AG08395 (cell line): ENCODE results near the gene TPPP2.
"Not testable (repeated sequence)": the region's sequence is repeated elsewhere in the genome, so short reads cannot be mapped to it uniquely, and the experiment has no call there.

Experiments
- DNase-seq: peaks from one replicate; pipeline ENCODE4 v3.0.0; 2012; ENCODE audit warnings: mixed read lengths, low spot score

TPPP2 gene

DNA sequence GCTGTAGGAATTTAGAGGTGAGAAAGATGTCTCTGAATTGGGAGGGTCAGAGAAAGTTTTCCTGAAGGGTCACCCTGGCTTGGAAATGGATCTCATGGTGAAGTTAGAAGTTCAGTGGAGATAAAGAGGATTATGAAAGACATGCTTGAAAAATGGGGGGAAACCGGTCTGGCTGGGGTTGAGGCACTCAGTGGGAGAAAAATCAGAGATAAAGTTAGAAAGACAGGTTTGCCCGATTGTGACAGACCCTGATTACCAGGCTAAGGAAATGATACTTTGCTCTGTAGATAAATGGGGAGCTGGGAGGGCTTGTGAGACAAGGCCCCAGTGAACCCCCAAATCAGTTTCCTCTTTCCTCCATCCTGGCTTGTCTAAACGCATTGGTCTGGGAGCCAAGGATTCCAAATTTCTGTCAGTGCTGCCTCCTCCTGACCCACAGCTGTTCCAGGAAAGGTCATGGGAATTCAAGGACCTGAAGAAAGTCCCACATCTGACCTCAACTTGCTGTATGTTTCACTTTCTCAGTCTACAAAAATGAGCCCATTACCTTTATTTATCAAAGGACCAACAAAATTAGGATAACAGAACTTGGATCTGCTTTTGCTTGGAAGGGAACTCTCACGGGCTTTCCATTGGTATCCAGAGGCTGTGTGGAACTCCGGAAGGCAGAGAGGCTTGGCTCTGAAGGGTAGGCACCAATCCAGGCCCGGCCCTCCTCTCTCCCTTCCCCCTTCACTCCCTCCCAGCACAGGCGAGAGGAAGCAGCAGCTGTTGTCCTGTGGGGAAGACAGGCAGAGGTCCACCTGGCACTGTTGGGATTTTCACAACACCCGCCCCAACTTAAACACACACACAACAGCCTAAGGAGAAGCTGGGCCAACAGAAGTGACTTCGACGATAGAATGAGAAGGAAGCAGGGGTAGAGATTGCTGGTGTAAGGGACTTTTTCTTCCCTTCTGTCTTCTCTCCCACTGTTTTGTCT, 8.7 kb downstream of the TPPP2 start:
- peak; percentile 62 for DNase-seq

- DNase-seq, result peak; percentile 76
Measured at GRCh38 chr14:21039585-21040369, 9.8 kb downstream of the TPPP2 start.

DNA sequence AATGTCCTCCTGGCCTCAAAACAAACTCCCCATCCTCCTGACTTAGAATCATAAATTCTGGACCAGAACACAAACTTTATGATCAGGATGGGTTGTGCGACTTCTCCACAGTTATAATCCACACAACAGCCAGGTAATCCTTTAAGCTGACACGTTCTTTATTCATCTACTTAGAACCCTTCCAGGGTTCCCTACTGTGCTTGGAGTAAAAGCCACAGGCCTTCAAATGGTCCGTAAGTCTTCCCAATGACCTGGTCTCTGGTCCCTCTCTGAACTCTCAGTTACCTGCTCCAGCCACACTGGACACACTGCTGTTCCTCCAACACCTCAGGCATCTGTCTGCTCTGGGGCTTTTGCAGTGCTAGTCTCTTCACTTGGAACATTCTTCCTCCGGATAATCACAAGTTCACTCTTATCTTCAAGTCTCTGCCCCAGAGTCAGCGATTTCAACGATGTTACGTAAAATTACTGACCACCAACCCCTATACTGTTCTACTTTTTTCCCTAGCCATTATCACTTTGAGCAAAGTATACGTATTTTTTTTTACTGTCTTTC, 10.4 kb downstream of the TPPP2 start:
- no peak for DNase-seq

DNA sequence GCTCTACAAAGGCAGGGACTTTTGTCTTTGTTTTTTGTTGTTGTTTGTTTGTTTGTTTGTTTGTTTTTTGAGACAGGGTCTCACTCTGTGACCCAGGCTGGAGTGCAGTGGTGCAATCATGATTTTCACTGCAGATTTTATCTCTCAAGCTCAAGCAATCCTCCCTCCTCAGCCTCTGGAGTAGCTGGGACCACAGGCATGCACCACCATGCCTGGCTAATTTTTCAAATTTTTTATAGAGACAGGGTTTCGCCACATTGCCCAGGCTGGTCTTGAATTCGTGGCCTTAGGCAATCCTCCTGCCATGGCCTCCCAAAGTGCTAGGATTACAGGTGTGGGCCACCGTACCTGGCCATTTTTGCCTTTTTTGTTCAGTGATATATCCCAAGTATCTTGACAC, 10.9 kb downstream of the TPPP2 start:
- not testable (repeated sequence) for DNase-seq

GRCh38 chr14:21041676-21042433, 11.8 kb downstream of the TPPP2 start, which contains the start of gene RNASE7:
Gene RNASE7, plus strand, starts transcription at chr14:21042362. Its CDS starts 631 bp downstream, at chr14:21042993.
- peak; percentile 64 for DNase-seq

DNA sequence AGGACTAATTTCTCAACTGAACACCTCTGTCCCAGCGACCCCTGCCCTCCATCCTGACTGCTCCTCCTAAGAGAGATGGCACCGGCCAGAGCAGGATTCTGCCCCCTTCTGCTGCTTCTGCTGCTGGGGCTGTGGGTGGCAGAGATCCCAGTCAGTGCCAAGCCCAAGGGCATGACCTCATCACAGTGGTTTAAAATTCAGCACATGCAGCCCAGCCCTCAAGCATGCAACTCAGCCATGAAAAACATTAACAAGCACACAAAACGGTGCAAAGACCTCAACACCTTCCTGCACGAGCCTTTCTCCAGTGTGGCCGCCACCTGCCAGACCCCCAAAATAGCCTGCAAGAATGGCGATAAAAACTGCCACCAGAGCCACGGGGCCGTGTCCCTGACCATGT, 12.9 kb downstream of the TPPP2 start:
- DNase-seq, result peak; percentile 15

DNA sequence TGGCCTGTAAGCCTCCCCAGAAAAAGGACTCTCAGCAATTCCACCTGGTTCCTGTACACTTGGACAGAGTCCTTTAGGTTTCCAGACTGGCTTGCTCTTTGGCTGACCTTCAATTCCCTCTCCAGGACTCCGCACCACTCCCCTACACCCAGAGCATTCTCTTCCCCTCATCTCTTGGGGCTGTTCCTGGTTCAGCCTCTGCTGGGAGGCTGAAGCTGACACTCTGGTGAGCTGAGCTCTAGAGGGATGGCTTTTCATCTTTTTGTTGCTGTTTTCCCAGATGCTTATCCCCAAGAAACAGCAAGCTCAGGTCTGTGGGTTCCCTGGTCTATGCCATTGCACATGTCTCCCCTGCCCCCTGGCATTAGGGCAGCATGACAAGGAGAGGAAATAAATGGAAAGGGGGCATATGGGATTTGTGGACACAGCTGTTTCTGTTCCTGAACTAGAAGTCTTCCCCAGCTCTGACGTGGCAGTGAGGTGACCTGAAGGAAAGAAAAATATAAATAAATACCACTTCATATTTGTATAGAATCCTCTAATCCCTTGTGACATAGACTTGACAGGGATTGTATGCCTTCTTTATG, 13.5 kb downstream of the TPPP2 start:
- no peak for DNase-seq

GRCh38 chr14:21043974-21044618, 14.1 kb downstream of the TPPP2 start:
- no peak for DNase-seq

DNA sequence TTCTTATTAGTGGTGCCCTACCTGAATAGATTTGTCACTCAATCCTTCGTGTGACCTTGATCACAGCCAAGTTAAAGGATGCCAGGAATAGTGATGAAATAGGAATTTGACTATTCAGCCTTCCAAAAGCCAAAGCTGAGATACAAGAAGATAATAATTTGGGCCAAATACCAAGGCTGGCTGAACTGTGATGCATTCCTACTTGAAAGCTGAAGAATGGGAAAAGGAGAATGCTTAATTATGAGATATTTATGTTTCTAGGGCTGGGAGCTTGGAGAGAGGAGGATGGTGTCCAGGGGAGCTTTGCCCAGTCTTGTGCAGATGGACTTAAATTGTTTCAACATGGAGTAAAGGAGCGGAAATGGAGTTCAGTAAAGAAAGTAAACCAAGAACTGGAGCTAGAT, 17.4 kb downstream of the TPPP2 start:
- DNase-seq, result peak; percentile 70

DNA sequence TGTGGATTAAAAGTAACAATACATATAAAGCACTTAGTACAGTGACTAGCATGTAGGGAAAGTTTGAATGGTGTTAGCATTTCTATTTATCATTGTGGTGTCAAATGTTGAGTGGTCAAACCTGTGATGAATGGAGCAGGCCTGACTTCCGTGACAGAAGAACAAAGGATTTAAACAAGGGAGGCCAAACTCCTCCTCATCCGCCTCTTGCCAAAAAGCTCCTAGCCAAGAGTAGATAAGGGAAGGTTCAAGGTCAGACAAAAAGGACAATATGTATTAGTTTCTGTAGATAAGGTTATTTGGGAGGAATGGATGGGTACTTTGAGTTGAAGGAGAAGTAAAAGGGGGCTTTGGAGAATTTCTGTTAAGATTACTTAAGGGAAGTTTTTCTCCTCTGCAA, 18.6 kb downstream of the TPPP2 start:
- DNase-seq, result no peak

DNA sequence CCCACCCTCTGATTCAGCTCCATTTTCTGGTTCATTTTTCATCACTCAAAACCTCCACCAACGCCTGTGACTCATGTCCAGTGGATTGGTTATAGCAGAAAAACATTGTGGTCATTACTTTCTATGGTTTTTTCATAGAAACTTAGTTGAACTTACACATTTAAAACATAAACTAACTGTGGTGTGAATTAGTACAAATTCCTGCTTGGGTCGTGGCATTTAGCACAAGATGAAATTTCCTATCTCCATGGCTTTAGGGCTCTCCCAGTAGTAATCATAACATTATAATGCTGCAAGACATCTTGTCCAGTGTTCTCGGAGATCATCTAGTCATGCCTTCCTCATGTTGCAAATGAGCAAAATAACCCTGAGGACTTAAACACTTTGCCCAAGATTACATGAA, 19.3 kb downstream of the TPPP2 start:
- peak; percentile 37 for DNase-seq

GRCh38 chr14:21050597-21050996, 20.6 kb downstream of the TPPP2 start:
- DNase-seq, result no peak

DNA sequence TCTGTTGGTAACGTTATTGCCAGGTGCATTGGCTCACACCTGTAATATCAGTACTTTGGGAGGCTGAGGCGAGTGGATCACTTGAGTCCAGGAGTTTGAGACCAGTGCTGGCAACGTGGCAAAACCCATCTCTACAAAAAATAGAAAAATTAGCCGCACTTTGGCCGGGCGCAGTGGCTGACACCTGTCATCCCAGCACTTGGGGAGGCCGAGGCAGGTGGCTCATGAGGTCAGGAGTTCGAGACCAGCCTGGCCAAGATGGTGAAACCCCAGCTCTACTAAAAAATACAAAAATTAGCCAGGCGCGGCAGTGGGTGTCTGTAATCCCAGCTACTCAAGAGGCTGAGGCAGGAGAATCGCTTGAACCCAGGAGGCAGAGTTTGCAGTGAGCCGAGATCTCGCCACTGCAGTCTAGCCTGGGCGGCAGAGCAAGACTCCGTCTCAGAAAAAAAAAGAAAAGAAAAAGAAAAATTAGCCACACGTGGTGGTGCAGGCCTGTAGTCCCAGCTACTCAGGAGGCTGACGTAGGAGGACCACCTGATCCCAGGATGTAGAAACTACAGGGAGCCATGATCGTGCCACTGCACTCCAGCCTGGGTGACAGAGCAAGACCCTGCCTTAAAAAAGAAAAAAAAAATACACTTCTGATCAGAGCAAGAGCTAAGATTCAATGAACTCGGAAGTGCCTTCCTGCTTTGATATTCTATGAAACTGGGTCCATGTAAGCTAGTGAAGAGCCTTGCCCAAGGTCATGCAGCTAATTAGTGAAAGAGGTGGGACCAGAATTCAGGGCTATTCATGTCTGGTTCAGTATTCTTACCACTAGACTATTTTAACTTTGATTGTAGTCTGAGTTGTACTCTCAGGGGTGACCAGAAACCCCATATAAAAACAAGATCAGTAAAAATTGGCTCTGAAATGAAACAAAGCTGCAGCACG, 23.4 kb downstream of the TPPP2 start:
- DNase-seq, result no peak

DNA sequence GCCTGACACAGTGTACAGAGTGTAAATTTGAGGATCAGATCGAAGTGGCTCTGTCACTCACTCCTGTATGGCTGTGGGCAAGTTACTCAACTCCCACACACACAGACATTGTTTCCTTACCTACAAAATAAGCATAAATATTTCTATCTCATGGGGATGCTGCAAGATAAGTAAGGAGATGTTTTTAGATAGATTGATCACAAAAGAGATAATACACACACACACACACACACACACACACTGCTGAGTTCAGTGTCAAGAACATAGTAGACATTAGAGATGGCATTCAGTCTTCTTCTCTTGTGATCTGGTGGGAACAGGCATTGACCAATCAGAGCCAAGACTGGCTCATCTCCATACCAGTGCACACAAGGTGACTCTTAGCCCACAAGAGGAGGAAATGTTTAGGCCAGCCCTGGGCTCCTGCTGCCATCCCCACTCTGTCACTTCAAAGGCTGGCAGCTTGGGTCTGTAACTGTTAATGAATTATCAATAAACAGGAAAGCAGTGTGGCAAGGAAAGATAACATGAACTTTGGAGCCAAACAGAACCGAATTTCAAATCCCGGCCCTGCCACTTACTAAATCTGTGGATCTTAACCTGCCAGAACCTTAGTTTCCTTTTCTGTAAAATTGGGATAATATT, 24.2 kb downstream of the TPPP2 start:
- DNase-seq, result no peak

- DNase-seq, result no peak
Measured at GRCh38 chr14:21054768-21055145, 24.7 kb downstream of the TPPP2 start.

- DNase-seq, result no peak
Measured at GRCh38 chr14:21055432-21056117, 25.6 kb downstream of the TPPP2 start.

DNA sequence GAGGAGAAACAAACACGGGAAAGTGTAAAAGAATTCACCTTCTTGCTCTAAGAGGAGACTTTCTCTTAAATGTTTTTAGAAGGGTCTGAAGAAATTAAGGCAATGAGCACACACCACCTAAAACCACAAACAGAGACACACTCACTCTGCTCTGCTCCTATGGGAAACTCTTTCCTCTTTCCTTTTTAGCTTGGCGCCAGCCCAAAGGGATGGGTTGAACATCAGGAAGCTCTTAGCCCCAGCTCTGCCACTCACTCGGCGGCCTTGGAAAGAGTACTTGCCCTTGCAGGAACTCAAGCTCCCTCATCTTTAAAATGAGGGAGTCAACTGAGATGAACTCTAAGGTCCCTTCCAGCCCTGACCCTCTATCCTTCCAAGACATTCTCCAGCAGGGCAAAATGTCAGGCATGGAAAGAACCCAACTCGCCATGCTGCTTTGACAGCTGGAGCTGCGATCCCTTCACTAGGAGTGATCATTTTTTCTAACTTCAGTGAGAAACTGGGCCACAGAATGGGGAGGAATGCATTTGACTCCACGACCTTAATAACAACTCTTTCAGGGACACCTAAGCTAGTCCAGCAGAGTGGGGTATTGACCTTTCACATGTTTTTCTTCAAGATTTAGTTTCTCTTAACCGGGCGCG, 26.6 kb downstream of the TPPP2 start:
- DNase-seq, result peak; percentile 65
